H9 (cell line): ENCODE results near the gene ST6GAL1. TPM values are rescaled to one million over a fixed set of nuclear protein-coding genes. Genes with fewer than 3 reads are reported as not detected.
A peak's percentile ranks its signal among the peaks of the same experiment; 100 is the strongest.

ENCODE experiments used
- DNase-seq: peaks from one replicate; pipeline ENCODE4 v3.0.0-alpha.2; 2017
- H2AFZ ChIP-seq: one replicate; pipeline ENCODE4 v1.6.1; 2013; ENCODE audit warnings: mild to moderate bottlenecking, low read length, control low read depth, moderate library complexity
- H2AK5ac ChIP-seq: 2 replicates; pipeline ENCODE4 v1.6.1; 2013; ENCODE audit warnings: low read length, control low read depth, mixed read lengths; ENCODE audit not compliant: insufficient read length
- H2BK120ac ChIP-seq: one replicate; pipeline ENCODE4 v1.6.1; 2013; ENCODE audit warnings: low read depth, mild to moderate bottlenecking, low read length, control low read depth, inconsistent platforms; ENCODE audit not compliant: poor library complexity, severe bottlenecking
- H2BK12ac ChIP-seq: 2 replicates; pipeline ENCODE4 v1.6.1; 2013; ENCODE audit warnings: low read length, control low read depth, mixed read lengths, low read depth; ENCODE audit not compliant: insufficient read length
- H2BK15ac ChIP-seq: 2 replicates; pipeline ENCODE4 v1.6.1; 2013; ENCODE audit warnings: low read depth, low read length, control low read depth
- H2BK20ac ChIP-seq: one replicate; pipeline ENCODE4 v1.6.1; 2013; ENCODE audit warnings: low read depth, mild to moderate bottlenecking, low read length, control low read depth, inconsistent platforms; ENCODE audit not compliant: poor library complexity, severe bottlenecking
- H2BK5ac ChIP-seq: 2 replicates; pipeline ENCODE4 v1.6.1; 2013; ENCODE audit warnings: low read length, control low read depth, mixed read lengths; ENCODE audit not compliant: insufficient read length
- H3K14ac ChIP-seq: 2 replicates; pipeline ENCODE4 v1.6.1; 2013; ENCODE audit warnings: low read length, control low read depth; ENCODE audit not compliant: insufficient read depth
- H3K18ac ChIP-seq: 2 replicates; pipeline ENCODE4 v1.6.1; 2013; ENCODE audit warnings: low read depth, mild to moderate bottlenecking, mixed read lengths, low read length, control low read depth; ENCODE audit not compliant: insufficient read length
- H3K23ac ChIP-seq: 2 replicates; pipeline ENCODE4 v1.6.1; 2013; ENCODE audit warnings: low read length, control low read depth, mixed read lengths, low read depth; ENCODE audit not compliant: insufficient read length
- H3K23me2 ChIP-seq: 2 replicates; pipeline ENCODE4 v1.6.1; 2013; ENCODE audit warnings: low read depth, mild to moderate bottlenecking, mixed read lengths, low read length, control low read depth; ENCODE audit not compliant: insufficient read length, poor library complexity, severe bottlenecking
- H3K27ac ChIP-seq: 2 replicates; pipeline ENCODE4 v1.5.1; 2013; ENCODE audit warnings: low read length, control low read depth, mixed read lengths, low read depth; ENCODE audit not compliant: insufficient read length
- H3K27me3 ChIP-seq: 2 replicates; pipeline ENCODE4 v1.6.1; 2013; ENCODE audit warnings: low read length, control low read depth, inconsistent platforms; ENCODE audit not compliant: insufficient read depth
- H3K4ac ChIP-seq: 2 replicates; pipeline ENCODE4 v1.6.1; 2013; ENCODE audit warnings: low read depth, mild to moderate bottlenecking, control low read depth, inconsistent platforms, low read length, moderate library complexity
- H3K4me1 ChIP-seq: 2 replicates; pipeline ENCODE4 v1.6.1; 2013; ENCODE audit warnings: low read length, control low read depth, inconsistent platforms; ENCODE audit not compliant: insufficient read depth
- H3K4me2 ChIP-seq: 2 replicates; pipeline ENCODE4 v1.6.1; 2013; ENCODE audit warnings: low read length, control low read depth, mixed read lengths; ENCODE audit not compliant: insufficient read length, insufficient read depth
- H3K56ac ChIP-seq: 2 replicates; pipeline ENCODE4 v1.6.1; 2013; ENCODE audit warnings: low read depth, mild to moderate bottlenecking, mixed read lengths, low read length, control low read depth; ENCODE audit not compliant: insufficient read length
- H3K79me1 ChIP-seq: 2 replicates; pipeline ENCODE4 v1.6.1; 2013; ENCODE audit warnings: low read depth, mild to moderate bottlenecking, moderate library complexity, low read length, control low read depth, inconsistent platforms; ENCODE audit not compliant: insufficient read depth, poor library complexity, severe bottlenecking
- H3K79me2 ChIP-seq: 2 replicates; pipeline ENCODE4 v1.6.1; 2013; ENCODE audit warnings: low read length, control low read depth, inconsistent platforms; ENCODE audit not compliant: insufficient read depth
- H3K9ac ChIP-seq: 2 replicates; pipeline ENCODE4 v1.6.1; 2013; ENCODE audit warnings: low read length, control low read depth, mixed read lengths; ENCODE audit not compliant: insufficient read length; ENCODE audit errors: extremely low read depth
- H3K9me3 ChIP-seq: one replicate; pipeline ENCODE4 v1.6.1; 2013; ENCODE audit warnings: low read depth, low read length, inconsistent platforms; ENCODE audit not compliant: control insufficient read depth
- H3T11ph ChIP-seq: one replicate; pipeline ENCODE4 v1.6.1; 2013; ENCODE audit warnings: mild to moderate bottlenecking, low read length, control low read depth, inconsistent platforms
- H4K20me1 ChIP-seq: one replicate; pipeline ENCODE4 v1.6.1; 2013; ENCODE audit not compliant: control insufficient read depth, insufficient read length, insufficient read depth
- H4K5ac ChIP-seq: 2 replicates; pipeline ENCODE4 v1.6.1; 2013; ENCODE audit warnings: low read depth, mild to moderate bottlenecking, mixed read lengths, low read length, control low read depth; ENCODE audit not compliant: insufficient read length
- H4K8ac ChIP-seq: replicated peaks from 2 replicates; pipeline ENCODE4 v1.6.1; 2013; ENCODE audit warnings: low read length, control low read depth, mixed read lengths, low read depth; ENCODE audit not compliant: insufficient read length
- H4K91ac ChIP-seq: 2 replicates; pipeline ENCODE4 v1.6.1; 2013; ENCODE audit warnings: low read depth, mild to moderate bottlenecking, moderate library complexity, mixed read lengths, low read length, control low read depth; ENCODE audit not compliant: insufficient read length
- H3K27ac Mint-ChIP-seq, 3 experiments: 2 replicates in 2 of 3; 3 replicates in 1 of 3; pipeline ENCODE4 v1.8.0; 2020 to 2021; ENCODE audit warnings: mixed read lengths in 3 of 3, mild to moderate bottlenecking in 1 of 3, moderate library complexity in 1 of 3
- H3K27me3 Mint-ChIP-seq: 2 replicates; pipeline ENCODE4 v1.8.0; 2021; ENCODE audit warnings: low read depth, mild to moderate bottlenecking, moderate library complexity, mixed read lengths
- H3K36me3 Mint-ChIP-seq, 3 experiments: 2 replicates in 2 of 3; 3 replicates in 1 of 3; pipeline ENCODE4 v1.8.0; 2020 to 2021; ENCODE audit warnings: low read depth in 3 of 3, mixed read lengths in 3 of 3; ENCODE audit not compliant: insufficient read depth in 1 of 3
- H3K4me1 Mint-ChIP-seq, 2 experiments: 2 replicates each; pipeline ENCODE4 v1.8.0; 2020; ENCODE audit warnings: mixed read lengths in 2 of 2
- H3K4me3 Mint-ChIP-seq, 2 experiments: 2 replicates in 1 of 2; 3 replicates in 1 of 2; pipeline ENCODE4 v1.8.0; 2020 to 2021; ENCODE audit warnings: mild to moderate bottlenecking in 2 of 2, mixed read lengths in 2 of 2, moderate library complexity in 1 of 2
- H3K9me3 Mint-ChIP-seq, 2 experiments: 2 replicates in 1 of 2; 3 replicates in 1 of 2; pipeline ENCODE4 v1.8.0; 2020; ENCODE audit warnings: mild to moderate bottlenecking in 2 of 2, mixed read lengths in 2 of 2, moderate library complexity in 1 of 2
- WGBS: extraction: QIAGEN DNeasy Blood & Tissue Kit; methylation state at CpG from one replicate; pipeline ENCODE4 v1.1.7; 2013; ENCODE audit warnings: missing lambda C conversion rate, low lambda C conversion rate, mixed read lengths; ENCODE audit not compliant: insufficient read length; ENCODE audit errors: extremely low coverage; 5-methylcytosine and 5-hydroxymethylcytosine counted together
- total RNA-seq: library from RNA; stranded (reverse); gene quantifications from 2 replicates; pipeline ENCODE4 v1.2.1, GENCODE V29; 2021
- TF ChIP-seq, protein P1 (sequence below): fragments of 200-600 bp; sonication (generic); conservative IDR thresholded peaks from 3 replicates; pipeline ENCODE4 v1.8.0; 2021; ENCODE audit warnings: antibody characterized with exemption, mild to moderate bottlenecking

ST6GAL1 gene
- total RNA-seq, 1 experiment from 2014 or later: 139 TPM

GRCh38 chr3:186939536-186939935 is 9.2 kb downstream of the ST6GAL1 start:
- no peak overlapping the region for H4K8ac ChIP-seq
- no peak overlapping the region for H3K27ac ChIP-seq
- H3K23me2 ChIP-seq: no peaks in the 10 kb centered on the region
- H4K5ac ChIP-seq: no peak overlapping the region
- no peak for DNase-seq
- no peak overlapping the region for H3K4me2 ChIP-seq
- H2BK5ac ChIP-seq: no peak overlapping the region
- no peaks in the 10 kb centered on the region for H4K20me1 ChIP-seq
- no peak overlapping the region for H2BK120ac ChIP-seq
- H3K27ac Mint-ChIP-seq: peak overlapping the region; percentile 66 to 92 (median 80); a peak in 3 of 7 replicates
- no peak overlapping the region for H3K9ac ChIP-seq
- H3K79me1 ChIP-seq: peaks cover 11% of the 10 kb centered on the region
- no peak overlapping the region for H3K4ac ChIP-seq
- H2AFZ ChIP-seq: no peak overlapping the region
- H3K4me1 Mint-ChIP-seq: peaks cover 38 to 47% of the 10 kb centered on the region in 2 experiments
- no peak overlapping the region for H3K23ac ChIP-seq
- H2AK5ac ChIP-seq: no peak overlapping the region
- H3K36me3 Mint-ChIP-seq: peaks cover 30 to 52% (median 42%) of the 10 kb centered on the region in 3 experiments
- no peak overlapping the region; a peak in 1 of 5 replicates for H3K4me3 Mint-ChIP-seq
- no peak overlapping the region for H2BK12ac ChIP-seq
- no peaks in the 10 kb centered on the region for H3K27me3 Mint-ChIP-seq
- TF ChIP-seq, protein P1, sequence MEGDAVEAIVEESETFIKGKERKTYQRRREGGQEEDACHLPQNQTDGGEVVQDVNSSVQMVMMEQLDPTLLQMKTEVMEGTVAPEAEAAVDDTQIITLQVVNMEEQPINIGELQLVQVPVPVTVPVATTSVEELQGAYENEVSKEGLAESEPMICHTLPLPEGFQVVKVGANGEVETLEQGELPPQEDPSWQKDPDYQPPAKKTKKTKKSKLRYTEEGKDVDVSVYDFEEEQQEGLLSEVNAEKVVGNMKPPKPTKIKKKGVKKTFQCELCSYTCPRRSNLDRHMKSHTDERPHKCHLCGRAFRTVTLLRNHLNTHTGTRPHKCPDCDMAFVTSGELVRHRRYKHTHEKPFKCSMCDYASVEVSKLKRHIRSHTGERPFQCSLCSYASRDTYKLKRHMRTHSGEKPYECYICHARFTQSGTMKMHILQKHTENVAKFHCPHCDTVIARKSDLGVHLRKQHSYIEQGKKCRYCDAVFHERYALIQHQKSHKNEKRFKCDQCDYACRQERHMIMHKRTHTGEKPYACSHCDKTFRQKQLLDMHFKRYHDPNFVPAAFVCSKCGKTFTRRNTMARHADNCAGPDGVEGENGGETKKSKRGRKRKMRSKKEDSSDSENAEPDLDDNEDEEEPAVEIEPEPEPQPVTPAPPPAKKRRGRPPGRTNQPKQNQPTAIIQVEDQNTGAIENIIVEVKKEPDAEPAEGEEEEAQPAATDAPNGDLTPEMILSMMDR: peak; percentile 22; the same call in 2 of the 3 replicates
- no peak overlapping the region for H2BK15ac ChIP-seq
- H3T11ph ChIP-seq: no peak overlapping the region
- no peaks in the 10 kb centered on the region; the same call in 1 of the 2 replicates for H3K27me3 ChIP-seq
- H2BK20ac ChIP-seq: no peak overlapping the region
- peaks cover 2 to 4% of the 10 kb centered on the region in 2 experiments; a peak in 2 of 5 replicates for H3K9me3 Mint-ChIP-seq
- peaks cover 11% of the 10 kb centered on the region; the same call in 1 of the 2 replicates for H3K79me2 ChIP-seq
- no peak overlapping the region for H3K56ac ChIP-seq
- no peak overlapping the region for H4K91ac ChIP-seq
- H3K9me3 ChIP-seq: no peaks in the 10 kb centered on the region
- no peak overlapping the region for H3K18ac ChIP-seq
- H3K14ac ChIP-seq: no peak overlapping the region
- WGBS: no CpG with 5 or more reads among the region's 5 CpGs
- peaks cover 8% of the 10 kb centered on the region for H3K4me1 ChIP-seq
